GM12878 (cell line): Measurements from ENCODE around the gene SMARCD2. TPM values are rescaled to one million over a fixed set of nuclear protein-coding genes. Genes with fewer than 3 reads are reported as not detected.
A peak's percentile ranks its signal among the peaks of the same experiment; 100 is the strongest.

Experiments
- ASH2L ChIP-seq: fragments of 300-600, 200-600 bp; sonication (generic); IDR thresholded peaks from 2 replicates; pipeline ENCODE4 v1.6.1; 2017; ENCODE audit warnings: low read depth, mild to moderate bottlenecking, borderline replicate concordance
- NR2F1 ChIP-seq: fragments of 450-650 bp; conservative IDR thresholded peaks from 2 replicates; pipeline ENCODE4 v1.6.1; 2017; ENCODE audit warnings: mild to moderate bottlenecking
- TCF12 ChIP-seq: IDR thresholded peaks from 2 replicates; pipeline ENCODE4 v1.6.1; 2011; ENCODE audit warnings: low read depth, mild to moderate bottlenecking, low read length
- ZBTB40 ChIP-seq: fragments of 450-650 bp; IDR thresholded peaks from 2 replicates; pipeline ENCODE4 v1.6.1; 2016; ENCODE audit warnings: mild to moderate bottlenecking, moderate library complexity, borderline replicate concordance
- ZNF592 ChIP-seq: fragments of 450-650 bp; IDR thresholded peaks from 2 replicates; pipeline ENCODE4 v1.6.1; 2017; ENCODE audit warnings: mild to moderate bottlenecking, moderate library complexity
- polyA plus RNA-seq, 11 experiments: library from polyadenylated mRNA; depleted of rRNA in 4 of 11; unstranded in 6 of 11; stranded (reverse) in 5 of 11; fragments of >200 nt; fragmentation: Nextera tagmentation in 4 of 11; fragmentation: Illumina TruSeq in 1 of 11; extraction: Ambion mirVana in 4 of 11; extraction: Trizol in 1 of 11; gene quantifications; 1 replicate in 1 of 11; 2 replicates in 10 of 11; pipeline versions ENCODE4 v1.2.1 to v1.2.3, GENCODE V29; 2011 to 2016; ENCODE audit warnings: inconsistent platforms in 2 of 11, missing spikeins in 2 of 11, low read depth in 1 of 11
- total RNA-seq, 4 experiments: library from RNA; depleted of rRNA in 3 of 4; stranded (reverse); fragments of >200 nt in 3 of 4; fragmentation: Illumina TruSeq in 1 of 4; extraction: Trizol in 1 of 4; gene quantifications; 2 replicates each; pipeline versions ENCODE4 v1.2.1 to v1.2.3, GENCODE V29; 2013 to 2021

The SMARCD2 gene
- total and polyA plus RNA-seq, 10 of the 15 experiments (the other 5 are each of a cell fraction or from before 2014, with no cell fraction given) = 2.4 to 111 (median 63.6) TPM

DNA sequence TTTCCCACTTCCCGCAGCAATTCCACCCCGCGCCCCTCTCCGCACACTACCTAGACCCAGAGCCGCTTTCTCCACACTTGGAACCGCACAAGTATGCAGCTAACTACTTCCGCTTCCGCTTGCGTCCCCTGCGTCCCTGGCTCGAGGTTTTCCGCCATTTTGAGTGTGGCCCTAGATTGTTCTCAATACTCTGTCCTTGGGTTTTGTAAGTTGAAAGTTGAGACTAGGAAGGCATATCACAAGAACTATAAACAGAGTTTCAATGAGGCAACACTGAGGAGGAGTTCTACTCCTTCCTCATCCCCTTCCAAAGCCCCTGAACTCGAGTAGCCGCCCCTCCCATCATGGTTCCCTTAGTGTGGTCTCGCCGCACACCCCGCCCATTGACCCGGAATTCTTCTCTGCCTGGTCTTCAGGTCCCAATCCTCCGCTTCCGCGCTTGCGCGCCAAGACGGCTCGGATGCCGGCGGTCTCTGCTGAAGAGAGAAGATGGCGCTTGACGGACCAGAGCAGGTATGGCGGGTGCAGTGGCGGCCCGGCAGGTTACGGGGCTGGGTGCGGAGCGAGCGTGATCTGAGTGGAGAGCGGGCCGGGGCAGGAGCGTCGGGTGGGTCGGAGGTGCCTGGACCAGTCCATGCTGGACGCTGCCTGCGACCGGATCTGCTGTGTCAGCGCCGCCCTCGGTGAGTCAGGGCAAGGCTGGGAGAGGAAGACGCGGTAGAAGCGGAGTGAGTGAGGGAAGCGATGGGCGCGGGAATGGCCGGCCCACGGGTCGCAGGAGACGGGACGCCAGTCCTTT lies 15.3 kb downstream of the SMARCD2 start, which contains the start of the genes FTSJ3 and PSMC5 (continued):
- TF ChIP-seq ZBTB40 = peak; percentile 98
- 0 out of 2 replicates have a peak, but pooled peaks have one; percentile 36 for TF ChIP-seq NR2F1
- TF ChIP-seq TCF12 = 0 out of 2 replicates have a peak, but pooled peaks have one; percentile 57
- no peak; the same call in 1 of the 2 replicates for TF ChIP-seq ASH2L
- peak; percentile 100 for TF ChIP-seq ZNF592
